PC-3 (cell line): ENCODE data around the gene HIVEP3. TPM values are rescaled to one million over a fixed set of nuclear protein-coding genes. Genes with fewer than 3 reads are reported as not detected.

Experiments used
- ATAC-seq: fragments of 200-7000 bp; cut with Tn5 transposase; 2 replicates; pipeline ENCODE4 v1.9.1; 2020; ENCODE audit warnings: mild to moderate bottlenecking, moderate library complexity
- BruUV-seq: library from RNA; stranded (reverse); fragments of 400-500 nt; replicated peaks from 2 replicates; lab custom pipeline; 2021; lab: Mats Ljungman, UMichigan
- CTCF ChIA-PET: fragments of 300-600 bp; sonication (Branson Sonifier 250); formaldehyde crosslinking; loops from one replicate; lab custom pipeline; 2022; ENCODE audit warnings: antibody characterized with exemption; lab: Charles Lee
- POLR2A ChIA-PET: fragments of 300-600 bp; sonication (Branson Sonifier 250); formaldehyde crosslinking; loops from one replicate; lab custom pipeline; 2022; ENCODE audit warnings: antibody characterized with exemption; ENCODE audit not compliant: unreplicated experiment; lab: Charles Lee
- DNase-seq: peaks from one replicate; pipeline ENCODE4 v3.0.0-alpha.2; 2015
- H2AFZ ChIP-seq: fragments of 300-600 bp; sonication (generic); 2 replicates; pipeline ENCODE4 v1.6.0; 2016; ENCODE audit warnings: antibody characterized with exemption, low read length
- H3F3A ChIP-seq: fragments of 300-600 bp; sonication (generic); one replicate; pipeline ENCODE4 v1.6.0; 2017; ENCODE audit warnings: antibody characterized with exemption, low read length, control low read depth, mild to moderate bottlenecking; ENCODE audit not compliant: unreplicated experiment
- H3K27ac ChIP-seq: fragments of 300-600 bp; sonication (generic); 2 replicates; pipeline ENCODE4 v1.5.1; 2016; ENCODE audit warnings: mild to moderate bottlenecking, low read length
- H3K27me3 ChIP-seq: fragments of 300-600 bp; sonication (generic); 2 replicates; pipeline ENCODE4 v1.6.1; 2016; ENCODE audit warnings: low read length, mixed read lengths
- H3K36me3 ChIP-seq: fragments of 300-600 bp; sonication (generic); 2 replicates; pipeline ENCODE4 v1.6.1; 2016; ENCODE audit warnings: low read depth, mixed run types, low read length, mixed read lengths
- H3K4me1 ChIP-seq: fragments of 300-600 bp; sonication (generic); 2 replicates; pipeline ENCODE4 v1.5.1; 2016; ENCODE audit warnings: low read length; ENCODE audit not compliant: insufficient read depth
- H3K4me2 ChIP-seq: fragments of 300-600 bp; sonication (generic); 2 replicates; pipeline ENCODE4 v1.6.0; 2016; ENCODE audit warnings: low read length
- H3K4me3 ChIP-seq: fragments of 300-600 bp; sonication (generic); 2 replicates; pipeline ENCODE4 v1.5.1; 2016; ENCODE audit warnings: mild to moderate bottlenecking, low read length, mixed read lengths
- H3K79me2 ChIP-seq: fragments of 300-600 bp; sonication (generic); 2 replicates; pipeline ENCODE4 v1.6.1; 2017; ENCODE audit warnings: low read length, mixed read lengths
- H3K9ac ChIP-seq: fragments of 300-600 bp; sonication (generic); 2 replicates; pipeline ENCODE4 v1.6.0; 2016; ENCODE audit warnings: mild to moderate bottlenecking, low read length
- H3K9me2 ChIP-seq: fragments of 300-600 bp; sonication (generic); replicated peaks from 2 replicates; pipeline ENCODE4 v1.6.1; 2016; ENCODE audit warnings: mixed run types, low read length, mixed read lengths
- H3K9me3 ChIP-seq: fragments of 300-600 bp; sonication (generic); 2 replicates; pipeline ENCODE4 v1.6.1; 2016; ENCODE audit warnings: low read length, mixed read lengths
- H4K20me1 ChIP-seq: fragments of 300-600 bp; sonication (generic); 2 replicates; pipeline ENCODE4 v1.6.1; 2016; ENCODE audit warnings: low read length, mixed read lengths
- EZH2 ChIP-seq: fragments of 300-600 bp; sonication (generic); IDR thresholded peaks from one replicate; pipeline ENCODE4 v1.6.1; 2017; ENCODE audit warnings: antibody characterized with exemption, mild to moderate bottlenecking, low read length; ENCODE audit not compliant: unreplicated experiment
- EZH2phosphoT487 ChIP-seq: fragments of 300-600 bp; sonication (generic); IDR thresholded peaks from 2 replicates; pipeline ENCODE4 v1.6.1; 2018; ENCODE audit warnings: mild to moderate bottlenecking, antibody characterized with exemption, low read length, borderline replicate concordance
- intact Hi-C: fragments of 100-400 bp; cut with micrococcal nuclease; formaldehyde crosslinking; loops from 2 replicates; pipeline ENCODE4 v1.9.0; 2023
- total RNA-seq: library from RNA; depleted of rRNA; stranded (reverse); fragments of >200 nt; gene quantifications from 2 replicates; pipeline ENCODE4 v1.2.3, GENCODE V29; 2014
- TF ChIP-seq, protein P1 (sequence below): fragments of 300-600 bp; sonication (generic); conservative IDR thresholded peaks from 2 replicates; pipeline ENCODE4 v1.5.1; 2017; ENCODE audit warnings: antibody characterized with exemption, low read depth, mild to moderate bottlenecking, low read length

Gene HIVEP3
- total RNA-seq, 1 experiment from 2014 or later: 9.8 TPM

- no TSS peak for BruUV-seq
- ChIA-PET POLR2A (no interaction called here), CTCF (no interaction called here)
- no peak for DNase-seq
- no peaks in the 10 kb centered on the region for H4K20me1 ChIP-seq
- TF ChIP-seq EZH2 (no peak), EZH2phosphoT487 (no peak)
- TF ChIP-seq, protein P1, sequence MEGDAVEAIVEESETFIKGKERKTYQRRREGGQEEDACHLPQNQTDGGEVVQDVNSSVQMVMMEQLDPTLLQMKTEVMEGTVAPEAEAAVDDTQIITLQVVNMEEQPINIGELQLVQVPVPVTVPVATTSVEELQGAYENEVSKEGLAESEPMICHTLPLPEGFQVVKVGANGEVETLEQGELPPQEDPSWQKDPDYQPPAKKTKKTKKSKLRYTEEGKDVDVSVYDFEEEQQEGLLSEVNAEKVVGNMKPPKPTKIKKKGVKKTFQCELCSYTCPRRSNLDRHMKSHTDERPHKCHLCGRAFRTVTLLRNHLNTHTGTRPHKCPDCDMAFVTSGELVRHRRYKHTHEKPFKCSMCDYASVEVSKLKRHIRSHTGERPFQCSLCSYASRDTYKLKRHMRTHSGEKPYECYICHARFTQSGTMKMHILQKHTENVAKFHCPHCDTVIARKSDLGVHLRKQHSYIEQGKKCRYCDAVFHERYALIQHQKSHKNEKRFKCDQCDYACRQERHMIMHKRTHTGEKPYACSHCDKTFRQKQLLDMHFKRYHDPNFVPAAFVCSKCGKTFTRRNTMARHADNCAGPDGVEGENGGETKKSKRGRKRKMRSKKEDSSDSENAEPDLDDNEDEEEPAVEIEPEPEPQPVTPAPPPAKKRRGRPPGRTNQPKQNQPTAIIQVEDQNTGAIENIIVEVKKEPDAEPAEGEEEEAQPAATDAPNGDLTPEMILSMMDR: no peak
- H3K4me3 ChIP-seq: no peak overlapping the region
- no peak for ATAC-seq
- no peak overlapping the region for H3K4me2 ChIP-seq
- H3K36me3 ChIP-seq: no peaks in the 10 kb centered on the region
- no peaks in the 10 kb centered on the region for H3F3A ChIP-seq
- no peaks in the 10 kb centered on the region for H3K27me3 ChIP-seq
- H3K79me2 ChIP-seq: no peaks in the 10 kb centered on the region
- intact Hi-C loops: no loop called here
- H2AFZ ChIP-seq: no peak overlapping the region
- no peak overlapping the region for H3K9ac ChIP-seq
- no peak overlapping the region for H3K27ac ChIP-seq
- no peaks in the 10 kb centered on the region for H3K9me2 ChIP-seq
- peaks cover 8% of the 10 kb centered on the region for H3K4me1 ChIP-seq
- no peaks in the 10 kb centered on the region for H3K9me3 ChIP-seq
Observed at GRCh38 chr1:41633764-41634163, 285.0 kb downstream of the HIVEP3 start.

- no peak overlapping the region for H3K4me3 ChIP-seq
- TF ChIP-seq EZH2 (no peak), EZH2phosphoT487 (no peak)
- TF ChIP-seq, protein P1: no peak
- BruUV-seq: no TSS peak
- no peaks in the 10 kb centered on the region for H3K36me3 ChIP-seq
- H3K4me2 ChIP-seq: no peak overlapping the region
- DNase-seq: no peak
- H3K9ac ChIP-seq: no peak overlapping the region
- H3K27me3 ChIP-seq: no peaks in the 10 kb centered on the region
- H4K20me1 ChIP-seq: no peaks in the 10 kb centered on the region
- ChIA-PET POLR2A (no interaction called here), CTCF (no interaction called here)
- intact Hi-C loops: no loop called here
- ATAC-seq: no peak
- H3K27ac ChIP-seq: no peak overlapping the region
- H2AFZ ChIP-seq: no peak overlapping the region
- peaks cover 8% of the 10 kb centered on the region for H3K4me1 ChIP-seq
- H3K9me3 ChIP-seq: no peaks in the 10 kb centered on the region
- H3K9me2 ChIP-seq: no peaks in the 10 kb centered on the region
- H3F3A ChIP-seq: no peaks in the 10 kb centered on the region
- H3K79me2 ChIP-seq: no peaks in the 10 kb centered on the region
Observed at GRCh38 chr1:41632781-41633575, 285.7 kb downstream of the HIVEP3 start.

DNA sequence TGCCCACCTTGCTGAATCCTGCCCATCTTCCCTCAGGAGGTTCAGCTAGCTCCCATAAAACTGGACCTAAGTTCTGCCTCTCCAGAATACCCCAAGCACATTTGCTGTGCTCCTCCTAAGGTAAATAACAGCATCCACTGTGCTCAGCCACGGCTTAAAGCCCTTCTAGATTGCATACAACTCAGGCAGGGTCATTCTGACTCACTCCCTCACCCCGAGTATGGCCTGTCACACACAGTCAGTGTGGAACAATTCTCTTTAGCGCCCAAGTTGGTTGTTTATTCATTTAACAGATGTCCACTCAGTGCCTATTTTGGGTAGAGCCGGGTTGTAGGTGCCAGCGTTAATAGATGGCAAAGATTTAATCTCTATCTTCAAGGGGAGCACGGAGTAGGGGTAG lies 286.8 kb downstream of the HIVEP3 start:
- peaks cover 13% of the 10 kb centered on the region for H3K4me1 ChIP-seq
- H2AFZ ChIP-seq: no peak overlapping the region
- no peaks in the 10 kb centered on the region for H3K79me2 ChIP-seq
- intact Hi-C loops: no loop called here
- ATAC-seq: peak; percentile 87
- POLR2A ChIA-PET: no interaction called here
- H3K9me2 ChIP-seq: no peaks in the 10 kb centered on the region
- no peak overlapping the region for H3K9ac ChIP-seq
- no peak overlapping the region for H3K4me2 ChIP-seq
- CTCF ChIA-PET: no interaction called here
- peak; percentile 63 for DNase-seq
- no peaks in the 10 kb centered on the region for H4K20me1 ChIP-seq
- H3F3A ChIP-seq: no peaks in the 10 kb centered on the region
- no peaks in the 10 kb centered on the region for H3K9me3 ChIP-seq
- no peak for TF ChIP-seq EZH2phosphoT487
- TF ChIP-seq, protein P1: no peak
- no peak for TF ChIP-seq EZH2
- no peaks in the 10 kb centered on the region for H3K27me3 ChIP-seq
- no peaks in the 10 kb centered on the region for H3K36me3 ChIP-seq
- no peak overlapping the region for H3K27ac ChIP-seq
- no TSS peak for BruUV-seq
- no peak overlapping the region for H3K4me3 ChIP-seq
